ENCODE measurements around the gene MAGI2.

The MAGI2 gene

GRCh38 chr7:78139335-78139734 is 1314.1 kb downstream of the MAGI2 start:
- no peak overlapping the region for H3K4me3 ChIP-seq (ENCODE audit: low read depth, low read length)
- H3K27ac ChIP-seq (ENCODE audit: low read depth, low read length) = no peak overlapping the region
- H3K9ac ChIP-seq (ENCODE audit: low read length) = no peak overlapping the region
- no peaks in the 10 kb centered on the region for H3K36me3 ChIP-seq (ENCODE audit: control insufficient read depth, insufficient read depth, low read length)
- H3K4me1 ChIP-seq (ENCODE audit: control insufficient read depth, insufficient read depth, low read length) = peaks cover 8% of the 10 kb centered on the region; the same call in 1 of the 2 replicates
- no peaks in the 10 kb centered on the region for H3K9me3 ChIP-seq (ENCODE audit: control insufficient read depth, insufficient read depth, low read depth, low read length)
- no peaks in the 10 kb centered on the region for H3K27me3 ChIP-seq (ENCODE audit: control insufficient read depth, insufficient read depth, low read length)

GRCh38 chr7:78134774-78135173 is 1318.7 kb downstream of the MAGI2 start:
- Histone ChIP-seq H3K36me3 (ENCODE audit: control insufficient read depth, insufficient read depth, low read length) (no peaks in the 10 kb centered on the region), H3K27me3 (ENCODE audit: control insufficient read depth, insufficient read depth, low read length) (no peaks in the 10 kb centered on the region), H3K4me1 (ENCODE audit: control insufficient read depth, insufficient read depth, low read length) (peaks cover 9% of the 10 kb centered on the region), H3K4me3 (ENCODE audit: low read depth, low read length) (no peak overlapping the region), H3K9ac (ENCODE audit: low read length) (no peak overlapping the region), H3K9me3 (ENCODE audit: control insufficient read depth, insufficient read depth, low read depth, low read length) (no peaks in the 10 kb centered on the region), H3K27ac (ENCODE audit: low read depth, low read length) (no peak overlapping the region)

GRCh38 chr7:78134256-78134655 is 1319.2 kb downstream of the MAGI2 start:
- Histone ChIP-seq H3K27ac (ENCODE audit: low read depth, low read length) (no peak overlapping the region), H3K27me3 (ENCODE audit: control insufficient read depth, insufficient read depth, low read length) (no peaks in the 10 kb centered on the region), H3K9me3 (ENCODE audit: control insufficient read depth, insufficient read depth, low read depth, low read length) (no peaks in the 10 kb centered on the region), H3K4me1 (ENCODE audit: control insufficient read depth, insufficient read depth, low read length) (peaks cover 9% of the 10 kb centered on the region), H3K36me3 (ENCODE audit: control insufficient read depth, insufficient read depth, low read length) (no peaks in the 10 kb centered on the region), H3K4me3 (ENCODE audit: low read depth, low read length) (no peak overlapping the region), H3K9ac (ENCODE audit: low read length) (no peak overlapping the region)

GRCh38 chr7:78130446-78131215 is 1322.8 kb downstream of the MAGI2 start:
- Histone ChIP-seq H3K27ac (ENCODE audit: low read depth, low read length) (no peak overlapping the region), H3K4me3 (ENCODE audit: low read depth, low read length) (no peak overlapping the region), H3K9ac (ENCODE audit: low read length) (no peak overlapping the region), H3K27me3 (ENCODE audit: control insufficient read depth, insufficient read depth, low read length) (no peaks in the 10 kb centered on the region), H3K9me3 (ENCODE audit: control insufficient read depth, insufficient read depth, low read depth, low read length) (no peaks in the 10 kb centered on the region), H3K4me1 (ENCODE audit: control insufficient read depth, insufficient read depth, low read length) (peaks cover 17% of the 10 kb centered on the region), H3K36me3 (ENCODE audit: control insufficient read depth, insufficient read depth, low read length) (no peaks in the 10 kb centered on the region)

- H3K36me3 ChIP-seq (ENCODE audit: control insufficient read depth, insufficient read depth, low read length) = no peaks in the 10 kb centered on the region
- no peaks in the 10 kb centered on the region for H3K27me3 ChIP-seq (ENCODE audit: control insufficient read depth, insufficient read depth, low read length)
- H3K9ac ChIP-seq (ENCODE audit: low read length) = no peak overlapping the region
- no peak overlapping the region for H3K27ac ChIP-seq (ENCODE audit: low read depth, low read length)
- no peak overlapping the region for H3K4me3 ChIP-seq (ENCODE audit: low read depth, low read length)
- no peaks in the 10 kb centered on the region for H3K9me3 ChIP-seq (ENCODE audit: control insufficient read depth, insufficient read depth, low read depth, low read length)
- H3K4me1 ChIP-seq (ENCODE audit: control insufficient read depth, insufficient read depth, low read length) = peaks cover 17% of the 10 kb centered on the region
These were observed 1323.6 kb downstream of the MAGI2 start for GRCh38 chr7:78129865-78130264.

- peaks cover 17% of the 10 kb centered on the region for H3K4me1 ChIP-seq (ENCODE audit: control insufficient read depth, insufficient read depth, low read length)
These were observed 1326.5 kb downstream of the MAGI2 start for GRCh38 chr7:78127009-78127408.

GRCh38 chr7:78125884-78126283 is 1327.6 kb downstream of the MAGI2 start:
- H3K9ac ChIP-seq (ENCODE audit: low read length) = no peak overlapping the region
- H3K27me3 ChIP-seq (ENCODE audit: control insufficient read depth, insufficient read depth, low read length) = no peaks in the 10 kb centered on the region
- H3K36me3 ChIP-seq (ENCODE audit: control insufficient read depth, insufficient read depth, low read length) = no peaks in the 10 kb centered on the region
- peaks cover 17% of the 10 kb centered on the region for H3K4me1 ChIP-seq (ENCODE audit: control insufficient read depth, insufficient read depth, low read length)
- H3K9me3 ChIP-seq (ENCODE audit: control insufficient read depth, insufficient read depth, low read depth, low read length) = no peaks in the 10 kb centered on the region
- H3K27ac ChIP-seq (ENCODE audit: low read depth, low read length) = no peak overlapping the region
- no peak overlapping the region for H3K4me3 ChIP-seq (ENCODE audit: low read depth, low read length)

More at GRCh38 chr7:78127009-78127408, 1326.5 kb downstream of the MAGI2 start:
- Histone ChIP-seq H3K27ac (ENCODE audit: low read depth, low read length) (no peak overlapping the region), H3K9ac (ENCODE audit: low read length) (no peak overlapping the region), H3K9me3 (ENCODE audit: control insufficient read depth, insufficient read depth, low read depth, low read length) (no peaks in the 10 kb centered on the region), H3K27me3 (ENCODE audit: control insufficient read depth, insufficient read depth, low read length) (no peaks in the 10 kb centered on the region), H3K36me3 (ENCODE audit: control insufficient read depth, insufficient read depth, low read length) (no peaks in the 10 kb centered on the region), H3K4me3 (ENCODE audit: low read depth, low read length) (no peak overlapping the region)

GRCh38 chr7:78124216-78124615 is 1329.3 kb downstream of the MAGI2 start:
- peaks cover 8% of the 10 kb centered on the region; the same call in 1 of the 2 replicates for H3K4me1 ChIP-seq (ENCODE audit: control insufficient read depth, insufficient read depth, low read length)
- no peaks in the 10 kb centered on the region for H3K27me3 ChIP-seq (ENCODE audit: control insufficient read depth, insufficient read depth, low read length)
- no peaks in the 10 kb centered on the region for H3K9me3 ChIP-seq (ENCODE audit: control insufficient read depth, insufficient read depth, low read depth, low read length)
- H3K36me3 ChIP-seq (ENCODE audit: control insufficient read depth, insufficient read depth, low read length) = no peaks in the 10 kb centered on the region
- no peak overlapping the region for H3K27ac ChIP-seq (ENCODE audit: low read depth, low read length)
- H3K9ac ChIP-seq (ENCODE audit: low read length) = no peak overlapping the region
- H3K4me3 ChIP-seq (ENCODE audit: low read depth, low read length) = no peak overlapping the region

- no peaks in the 10 kb centered on the region for H3K27me3 ChIP-seq (ENCODE audit: control insufficient read depth, insufficient read depth, low read length)
- H3K9me3 ChIP-seq (ENCODE audit: control insufficient read depth, insufficient read depth, low read depth, low read length) = no peaks in the 10 kb centered on the region
- no peaks in the 10 kb centered on the region for H3K36me3 ChIP-seq (ENCODE audit: control insufficient read depth, insufficient read depth, low read length)
- no peak overlapping the region for H3K27ac ChIP-seq (ENCODE audit: low read depth, low read length)
- peaks cover 8% of the 10 kb centered on the region; the same call in 1 of the 2 replicates for H3K4me1 ChIP-seq (ENCODE audit: control insufficient read depth, insufficient read depth, low read length)
- H3K9ac ChIP-seq (ENCODE audit: low read length) = no peak overlapping the region
- no peak overlapping the region for H3K4me3 ChIP-seq (ENCODE audit: low read depth, low read length)
These were observed 1331.6 kb downstream of the MAGI2 start for GRCh38 chr7:78121888-78122287.

GRCh38 chr7:78118470-78118869 is 1335.0 kb downstream of the MAGI2 start:
- H3K27me3 ChIP-seq (ENCODE audit: control insufficient read depth, insufficient read depth, low read length) = no peaks in the 10 kb centered on the region
- no peak overlapping the region for H3K9ac ChIP-seq (ENCODE audit: low read length)
- H3K4me1 ChIP-seq (ENCODE audit: control insufficient read depth, insufficient read depth, low read length) = peaks cover 8% of the 10 kb centered on the region; the same call in 1 of the 2 replicates
- no peak overlapping the region for H3K27ac ChIP-seq (ENCODE audit: low read depth, low read length)
- H3K36me3 ChIP-seq (ENCODE audit: control insufficient read depth, insufficient read depth, low read length) = no peaks in the 10 kb centered on the region
- no peak overlapping the region for H3K4me3 ChIP-seq (ENCODE audit: low read depth, low read length)
- H3K9me3 ChIP-seq (ENCODE audit: control insufficient read depth, insufficient read depth, low read depth, low read length) = 0 out of 2 replicates have a peak, but pooled peaks cover 3% of the 10 kb centered on the region

- Histone ChIP-seq H3K4me3 (ENCODE audit: low read depth, low read length) (no peak overlapping the region), H3K9ac (ENCODE audit: low read length) (no peak overlapping the region), H3K4me1 (ENCODE audit: control insufficient read depth, insufficient read depth, low read length) (peaks cover 25% of the 10 kb centered on the region), H3K36me3 (ENCODE audit: control insufficient read depth, insufficient read depth, low read length) (no peaks in the 10 kb centered on the region), H3K9me3 (ENCODE audit: control insufficient read depth, insufficient read depth, low read depth, low read length) (0 out of 2 replicates have a peak, but pooled peaks cover 3% of the 10 kb centered on the region), H3K27ac (ENCODE audit: low read depth, low read length) (no peak overlapping the region), H3K27me3 (ENCODE audit: control insufficient read depth, insufficient read depth, low read length) (no peaks in the 10 kb centered on the region)
These were observed 1337.6 kb downstream of the MAGI2 start for GRCh38 chr7:78115876-78116275.

Measured in HUES6 (cell line).